ENCODE measurements around the gene MXI1.
"Not testable (repeated sequence)": the region's sequence is repeated elsewhere in the genome, so short reads cannot be mapped to it uniquely, and the experiment has no call there.

MXI1 gene

DNA sequence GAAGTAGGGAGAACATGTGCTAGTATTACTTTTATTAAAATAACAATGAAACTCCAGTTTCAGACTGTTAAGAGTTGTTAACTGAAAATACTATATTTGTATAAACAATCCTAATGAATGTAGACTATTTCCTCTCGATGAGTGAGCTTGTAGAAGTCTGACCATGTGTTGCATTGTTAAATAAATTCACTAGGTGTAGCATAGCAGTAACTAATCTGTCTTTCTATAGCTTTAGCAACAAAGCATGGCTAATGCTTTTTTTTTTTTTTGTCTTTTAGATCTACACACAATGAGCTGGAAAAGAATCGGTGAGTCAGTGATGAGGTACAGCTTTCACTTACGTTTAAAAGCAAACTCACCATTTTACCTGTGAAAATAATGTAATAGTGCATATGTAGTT, 37.1 kb downstream of the MXI1 start:
- no peak for DNase-seq

DNA sequence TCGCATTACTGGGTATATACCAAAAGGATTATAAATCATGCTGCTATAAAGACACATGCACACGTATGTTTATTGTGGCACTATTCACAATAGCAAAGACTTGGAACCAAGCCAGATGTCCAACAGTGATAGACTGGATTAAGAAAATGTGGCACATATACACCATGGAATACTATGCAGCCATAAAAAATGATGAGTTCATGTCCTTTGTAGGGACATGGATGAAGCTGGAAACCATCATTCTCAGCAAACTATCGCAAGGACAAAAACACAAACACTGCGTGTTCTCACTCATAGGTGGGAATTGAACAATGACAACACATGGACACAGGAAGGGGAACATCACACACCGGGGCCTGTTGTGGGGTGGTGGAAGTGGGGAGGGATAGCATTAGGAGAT, 40.4 kb downstream of the MXI1 start:
- DNase-seq = not testable (repeated sequence)

DNA sequence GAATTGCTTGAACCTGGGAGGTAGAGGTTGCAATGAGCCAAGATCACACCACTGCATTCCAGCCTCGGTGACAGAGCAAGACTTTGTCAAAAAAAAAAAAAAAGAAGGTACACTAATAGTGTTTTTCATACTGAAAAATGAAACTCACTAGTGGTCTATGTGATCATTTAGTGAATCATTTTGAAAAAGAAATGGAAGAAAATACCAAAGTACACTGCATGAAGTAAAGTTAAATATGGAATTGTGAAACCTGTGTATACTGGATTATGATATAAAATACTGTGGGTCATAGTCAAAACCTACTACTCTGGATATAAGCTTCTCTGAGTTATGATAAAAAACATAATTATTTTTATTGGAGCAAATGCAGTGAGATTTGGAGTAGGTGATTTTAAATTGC, 42.1 kb downstream of the MXI1 start:
- not testable (repeated sequence) for DNase-seq

DNA sequence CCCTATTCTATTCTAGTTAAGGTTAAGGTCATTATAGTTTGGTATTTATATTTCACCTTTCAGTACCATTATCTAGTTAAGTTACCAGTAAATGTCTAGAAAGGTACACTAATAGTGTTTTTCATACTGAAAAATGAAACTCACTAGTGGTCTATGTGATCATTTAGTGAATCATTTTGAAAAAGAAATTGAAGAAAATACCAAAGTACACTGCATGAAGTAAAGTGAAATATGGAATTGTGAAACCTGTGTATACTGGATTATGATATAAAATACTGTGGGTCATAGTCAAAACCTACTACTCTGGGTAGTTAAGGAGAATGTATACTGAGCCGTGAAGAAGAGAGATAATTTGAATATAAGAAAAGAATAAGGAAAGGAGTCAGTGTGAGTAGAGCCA, 44.0 kb downstream of the MXI1 start:
- DNase-seq = not testable (repeated sequence)

DNA sequence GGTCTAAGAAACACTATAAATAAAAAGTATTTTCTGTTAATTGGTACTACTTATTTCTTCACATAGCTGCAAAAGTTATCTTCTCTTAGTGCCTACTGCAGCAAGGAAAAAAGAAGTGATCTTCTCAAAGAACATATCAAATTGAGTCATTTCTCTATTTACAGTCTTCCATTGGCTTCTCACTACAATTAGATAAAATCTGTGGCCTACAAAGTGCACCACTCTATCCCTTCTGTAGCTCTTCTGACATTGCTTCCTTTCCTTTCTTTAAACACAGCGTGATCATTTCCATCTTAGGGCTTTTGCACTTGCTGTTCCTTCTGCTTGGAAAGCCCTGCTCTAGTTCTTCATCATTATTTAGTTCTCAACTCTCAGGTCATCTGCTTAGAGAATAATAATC, 44.7 kb downstream of the MXI1 start:
- DNase-seq = no peak

DNA sequence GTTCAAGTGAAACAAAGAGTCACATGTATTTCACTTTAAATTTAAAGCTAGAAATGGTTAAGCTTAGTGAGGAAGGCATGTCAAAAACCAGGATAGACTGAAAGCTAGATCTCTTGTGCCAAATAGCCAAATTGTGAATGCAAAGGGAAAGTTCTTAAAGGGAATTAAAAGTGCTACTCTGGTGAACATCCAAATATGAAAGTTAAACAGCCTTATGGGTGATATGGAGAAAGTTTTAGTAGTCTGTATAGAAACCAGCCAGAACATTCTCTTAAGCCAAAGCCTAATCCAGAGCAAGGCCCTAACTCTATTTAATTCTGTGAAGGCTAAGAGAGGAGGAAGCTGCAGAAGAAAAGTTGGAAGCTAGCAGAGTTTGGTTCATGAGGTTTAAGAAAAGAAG, 47.1 kb downstream of the MXI1 start:
- DNase-seq = no peak

DNA sequence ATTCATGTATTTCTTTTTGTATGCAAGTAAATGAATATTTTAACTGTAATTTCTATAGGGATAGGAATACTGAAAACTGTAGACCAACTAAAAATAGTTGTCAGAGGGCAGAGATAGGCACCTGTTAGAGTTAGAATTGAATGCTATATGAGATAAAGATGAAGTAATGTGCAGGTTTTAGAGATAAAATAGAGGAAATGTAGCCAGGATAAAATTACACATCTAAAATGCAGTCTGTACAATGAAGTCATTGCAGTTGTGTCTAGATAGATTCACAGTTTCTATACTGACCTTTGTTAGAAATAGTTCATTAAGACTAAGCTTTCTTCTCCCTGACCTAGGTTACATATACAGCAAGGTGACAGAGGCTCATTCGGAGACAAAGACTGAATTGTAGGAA, 51.1 kb downstream of the MXI1 start:
- DNase-seq = no peak

DNA sequence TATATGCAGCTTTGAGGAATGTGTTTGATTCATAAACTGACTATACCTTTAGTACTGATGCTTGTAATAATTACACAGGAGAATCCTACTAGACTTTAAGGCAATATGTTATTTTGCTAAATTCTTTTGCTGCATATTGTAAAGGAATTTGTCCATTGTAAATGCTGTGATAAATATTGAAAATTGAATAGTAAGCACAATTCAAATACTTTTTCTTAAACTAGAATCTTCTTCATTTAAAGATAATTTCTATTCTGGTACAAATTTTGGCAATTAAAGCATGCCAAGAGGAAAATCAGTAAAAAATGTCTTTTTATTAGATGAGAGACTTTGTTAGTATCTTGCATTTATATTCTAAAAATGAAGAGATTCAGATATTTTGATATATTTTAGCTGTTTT, 51.9 kb downstream of the MXI1 start:
- DNase-seq = no peak

DNA sequence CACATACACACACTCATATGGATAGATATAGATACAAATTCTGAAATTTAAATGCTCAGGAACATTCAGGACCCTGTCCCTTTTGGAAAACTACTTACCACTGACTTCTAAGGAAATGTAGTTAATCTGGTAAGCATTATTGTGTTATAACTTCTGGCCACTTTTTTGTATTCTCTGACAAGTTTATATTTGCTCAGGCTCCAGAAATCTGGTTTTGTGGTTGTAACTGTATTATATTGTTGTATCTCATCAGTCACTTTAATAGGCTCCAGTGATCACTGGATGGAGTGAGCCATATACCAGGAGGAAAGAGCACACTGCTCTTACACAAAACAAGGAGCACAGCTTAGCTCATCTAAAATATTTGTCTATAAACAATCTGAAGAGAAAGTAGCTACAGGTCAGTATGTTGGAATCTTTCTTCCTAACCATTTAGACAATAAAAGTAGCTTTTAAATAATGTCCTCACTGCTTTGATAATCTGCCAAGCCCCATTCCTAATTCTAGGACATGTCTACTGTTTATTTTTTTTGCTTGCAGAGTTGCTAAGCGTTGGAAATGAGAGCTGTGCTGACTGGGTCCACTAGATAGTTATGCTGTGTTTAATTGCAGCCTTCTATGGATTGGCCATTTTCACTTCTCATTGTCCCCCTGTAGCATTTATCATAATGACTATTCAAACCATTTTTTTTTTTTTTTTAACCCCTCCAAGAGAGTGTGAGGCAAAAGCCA, 53.5 kb downstream of the MXI1 start:
- no peak for DNase-seq

DNA sequence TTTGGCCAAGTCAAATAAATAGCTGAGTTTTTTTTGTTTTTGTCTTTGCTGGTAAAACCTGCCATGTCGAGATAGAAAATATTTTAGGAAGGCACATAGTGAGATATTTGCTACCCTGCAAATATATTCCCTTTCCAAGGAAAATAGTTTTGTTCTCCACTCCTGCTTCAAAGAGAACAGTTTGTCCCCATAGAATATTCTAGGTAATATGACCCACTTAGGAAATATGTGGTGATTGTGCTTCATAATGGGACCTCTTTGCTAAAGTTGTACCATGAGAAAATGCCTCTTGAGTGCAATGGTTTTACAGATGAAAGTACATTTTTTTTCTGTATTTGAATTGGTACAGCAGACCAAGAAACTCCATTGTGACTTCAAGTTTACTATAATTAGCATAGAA, 55.8 kb downstream of the MXI1 start:
- DNase-seq = no peak

DNA sequence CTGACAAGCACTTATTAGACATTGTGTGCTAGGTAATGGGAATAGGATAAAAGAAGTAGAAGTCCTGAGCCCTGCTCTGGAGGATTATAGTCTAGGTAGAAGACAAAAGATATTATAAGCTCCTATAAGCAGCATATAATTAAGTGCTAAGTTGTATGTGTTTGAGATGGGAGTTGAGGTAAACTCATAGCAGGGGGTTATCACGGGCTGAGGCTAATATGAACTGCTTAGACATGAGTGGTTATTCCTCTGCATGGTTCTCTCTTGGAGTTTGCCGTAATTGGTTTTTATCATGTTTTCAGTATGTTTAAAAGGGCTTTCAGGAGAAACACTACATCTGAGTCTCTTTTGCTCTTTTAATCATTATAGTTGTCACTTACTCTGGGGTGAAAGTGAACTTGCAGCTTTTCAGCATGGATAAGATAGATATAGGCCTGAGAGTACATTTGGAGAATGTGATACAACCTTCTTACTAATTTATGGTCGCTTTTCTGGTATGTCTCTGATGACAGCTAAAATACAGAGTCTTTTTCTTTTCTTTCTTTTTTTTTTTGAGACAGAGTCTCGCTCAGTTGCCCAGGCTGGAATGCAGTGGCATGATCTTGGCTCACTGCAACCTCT, 58.3 kb downstream of the MXI1 start:
- DNase-seq = no peak

DNA sequence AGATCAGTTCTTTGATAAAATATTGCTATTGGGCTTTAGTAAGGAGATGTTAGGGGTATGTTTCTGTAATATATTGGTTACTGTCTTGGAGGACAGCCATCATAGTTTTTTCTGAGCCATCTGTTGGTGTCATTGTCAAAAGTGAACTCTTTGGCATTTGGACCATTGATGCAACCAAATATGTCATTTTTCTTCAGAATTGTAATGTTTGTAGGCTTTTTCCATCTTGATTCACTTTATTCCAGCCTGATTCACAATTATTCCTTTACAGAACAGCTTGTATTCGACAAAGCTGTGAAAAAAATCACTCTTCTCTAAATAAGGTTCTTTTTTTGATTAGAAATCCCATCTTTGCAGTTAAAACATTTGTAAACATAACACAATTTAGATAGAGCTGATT, 59.9 kb downstream of the MXI1 start:
- DNase-seq = no peak

DNA sequence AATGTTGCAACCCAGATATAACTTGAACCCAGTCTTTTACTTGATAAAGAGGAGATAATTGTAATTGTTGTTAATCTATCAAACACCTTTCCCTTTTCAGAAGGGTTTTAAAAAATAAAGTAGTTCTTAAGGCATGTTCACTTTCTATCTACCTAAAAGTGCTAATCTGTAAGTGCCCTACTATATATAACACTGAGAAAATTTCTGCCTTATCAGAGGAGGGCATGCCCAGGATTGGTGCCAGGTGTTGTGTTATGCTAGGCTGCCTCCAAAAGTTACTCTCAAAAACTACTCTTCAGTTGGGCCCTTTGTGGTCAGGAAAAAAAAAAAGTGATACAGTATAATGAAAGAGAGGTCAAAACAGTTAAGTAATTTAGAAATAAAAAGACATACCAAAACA, 61.0 kb downstream of the MXI1 start:
- peak; percentile 46 for DNase-seq

DNA sequence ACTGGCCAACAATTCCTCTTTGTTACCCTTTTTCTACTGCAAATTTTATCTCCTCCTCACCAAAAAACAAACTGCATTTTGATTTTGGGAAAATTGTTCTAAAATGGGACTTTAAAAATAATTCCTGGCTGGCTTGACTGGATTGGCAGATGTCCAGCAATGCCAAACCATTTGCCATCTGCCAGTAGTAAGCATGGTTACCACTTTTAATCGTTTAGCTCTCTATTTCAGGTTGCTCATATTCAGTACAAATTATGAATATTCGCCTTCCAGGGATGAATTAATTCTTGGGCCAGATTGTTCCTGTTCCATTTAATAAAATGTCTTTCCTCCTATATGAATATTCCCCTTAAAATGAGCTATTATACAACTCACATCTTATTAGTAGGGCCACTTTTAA, 61.6 kb downstream of the MXI1 start:
- DNase-seq = peak; percentile 9

DNA sequence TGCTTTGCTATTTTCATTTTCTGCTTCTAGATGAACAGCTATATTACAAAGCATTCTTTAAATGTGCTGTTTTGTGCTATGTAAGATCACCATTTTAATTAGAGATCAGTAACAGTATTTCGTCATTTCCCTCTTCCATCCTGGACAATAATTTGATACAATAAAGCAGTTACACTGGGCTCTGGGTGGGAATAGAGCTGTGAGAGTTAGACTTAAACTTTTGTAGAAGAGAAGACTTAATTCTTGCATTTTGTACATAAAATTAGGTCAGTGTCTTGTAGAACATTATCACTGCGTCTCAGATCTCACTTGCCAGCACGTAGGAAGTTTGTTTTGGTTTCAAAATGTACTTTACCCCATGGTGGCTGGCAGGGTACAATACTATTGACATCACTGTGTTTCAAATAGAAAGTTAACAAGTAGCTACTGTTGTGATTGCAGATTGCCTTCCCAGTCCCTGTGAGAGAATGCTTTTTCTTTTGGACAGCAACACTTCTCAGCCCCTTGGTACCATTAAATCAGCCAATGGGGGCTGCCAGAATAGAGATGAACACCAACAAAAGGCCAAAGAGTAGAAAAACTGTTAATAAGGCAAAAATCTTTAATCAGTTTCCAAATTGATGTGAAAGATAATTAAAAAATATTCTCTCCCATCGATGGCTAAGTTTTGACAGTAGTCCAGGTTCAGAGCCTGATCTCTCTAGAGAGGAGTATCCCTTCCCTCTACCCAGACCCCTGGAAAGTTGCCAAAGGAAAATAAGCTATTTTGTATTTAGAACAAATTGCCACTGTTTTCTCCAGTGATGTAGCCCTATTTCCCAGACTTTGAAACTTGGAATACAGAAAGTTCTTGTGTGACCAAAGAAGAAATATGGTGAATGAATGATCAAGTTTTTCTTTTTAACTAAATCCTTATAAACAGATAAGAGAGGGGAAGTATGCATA, 62.2 kb downstream of the MXI1 start:
- DNase-seq = peak; percentile 10

DNA sequence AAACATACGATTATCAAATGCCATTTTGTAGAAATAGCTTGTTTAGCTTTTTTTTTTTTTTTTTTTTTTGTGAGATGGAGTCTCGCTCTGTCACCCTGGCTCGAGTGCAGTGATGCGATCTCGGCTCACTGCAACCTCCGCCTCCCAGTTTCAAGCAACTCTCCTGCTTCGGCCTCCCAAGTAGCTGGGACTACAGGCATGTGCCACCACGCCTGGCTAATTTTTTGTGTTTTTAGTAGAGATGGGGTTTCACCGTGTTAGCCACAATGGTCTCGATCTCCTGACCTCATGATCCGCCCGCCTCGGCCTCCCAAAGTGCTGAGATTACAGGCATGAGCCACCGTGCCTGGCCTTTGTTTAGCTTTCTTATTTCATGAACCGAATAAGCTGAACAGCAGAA, 65.6 kb downstream of the MXI1 start:
- not testable (repeated sequence) for DNase-seq

DNA sequence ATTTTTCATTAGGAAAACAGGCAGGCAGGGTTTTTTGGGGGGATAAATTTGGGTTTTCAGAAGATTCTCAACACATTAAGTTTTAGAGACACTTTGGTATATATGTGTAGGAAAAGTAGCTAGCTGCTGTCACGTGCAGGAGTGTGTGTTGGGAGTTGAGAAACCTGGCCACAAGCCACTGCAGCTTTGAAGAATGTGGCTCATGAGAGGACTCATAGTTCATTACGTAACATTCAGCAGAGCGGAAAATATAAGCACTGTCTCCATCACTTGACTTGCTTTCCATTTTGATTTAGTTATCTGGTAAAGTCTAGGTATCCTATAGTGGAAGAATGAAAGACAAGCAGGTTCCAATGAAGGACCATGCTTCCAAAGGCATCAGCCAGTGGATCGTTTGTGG, 66.1 kb downstream of the MXI1 start:
- peak; percentile 9 for DNase-seq

DNA sequence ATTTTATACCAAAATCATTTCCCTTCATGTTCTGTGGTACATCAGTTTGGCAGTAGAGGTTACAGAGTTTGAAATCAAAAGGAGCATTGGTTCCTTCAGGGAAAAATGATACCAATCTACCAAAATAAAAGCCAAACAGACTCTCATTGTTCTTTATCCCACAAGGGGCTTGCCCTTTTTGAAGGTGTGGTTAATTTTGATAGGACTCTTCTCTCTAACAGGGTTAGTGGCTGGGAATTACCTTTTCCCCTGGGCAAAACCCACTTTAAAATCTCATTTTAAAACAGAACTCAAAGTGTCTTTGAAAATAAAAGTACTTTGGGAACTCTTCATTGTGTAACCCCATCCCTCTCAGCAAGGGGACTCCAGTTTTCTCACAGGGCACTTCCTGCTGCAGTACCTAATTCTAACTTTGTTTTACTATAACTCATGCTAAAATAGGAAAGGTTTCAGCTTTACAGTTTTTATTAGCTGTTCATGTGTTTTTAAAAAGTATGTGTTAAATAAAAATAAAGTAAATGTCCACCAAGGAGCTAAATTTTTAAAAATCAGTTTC, 66.7 kb downstream of the MXI1 start:
- DNase-seq = no peak

DNA sequence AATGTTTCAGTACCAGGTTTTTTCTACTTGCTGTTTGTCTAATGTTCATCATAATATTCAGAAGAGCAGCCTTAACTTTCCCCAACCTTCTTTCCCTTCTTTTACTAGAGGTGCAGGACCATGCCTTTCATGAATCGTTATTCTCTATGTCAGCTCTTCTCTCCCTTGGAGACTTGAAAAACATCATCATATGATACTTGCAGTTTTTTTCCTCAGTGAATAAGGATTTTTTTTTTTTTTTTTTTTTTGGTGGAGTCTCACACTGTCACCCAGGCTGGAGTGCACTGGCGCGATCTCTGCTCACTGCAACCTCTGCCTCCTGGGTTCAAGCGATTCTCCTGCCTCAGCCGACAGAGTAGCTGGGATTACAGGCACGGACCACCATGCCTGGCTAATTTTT, 67.2 kb downstream of the MXI1 start:
- no peak for DNase-seq

DNA sequence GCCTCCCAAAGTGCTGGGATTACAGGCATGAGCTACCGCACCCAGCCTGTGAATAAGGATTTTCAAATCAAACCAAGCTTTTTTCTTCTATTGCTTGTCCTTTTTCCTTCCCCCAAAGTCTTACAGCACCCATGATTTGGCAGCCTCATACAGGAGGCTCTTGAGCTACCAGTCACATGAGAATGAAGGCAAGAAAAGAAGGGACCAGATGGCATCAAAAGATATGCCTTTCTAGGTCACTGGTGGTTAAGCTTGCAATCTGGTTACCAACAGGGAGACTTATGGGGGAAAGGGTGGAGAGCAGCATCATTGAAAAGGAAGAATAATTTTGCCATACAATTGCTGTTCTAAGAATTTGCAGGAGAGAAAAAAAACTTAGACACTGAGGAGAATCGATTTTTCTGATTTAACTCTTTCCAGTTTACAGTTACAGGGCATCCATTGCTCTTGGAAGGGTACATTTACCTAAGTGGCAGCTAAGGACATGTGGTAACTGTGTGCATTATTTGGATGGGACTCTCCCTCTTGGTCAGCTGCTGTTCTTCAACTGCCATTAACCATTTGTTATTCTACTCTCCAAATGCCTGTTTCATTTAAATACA, 67.8 kb downstream of the MXI1 start:
- DNase-seq = peak; percentile 81

DNA sequence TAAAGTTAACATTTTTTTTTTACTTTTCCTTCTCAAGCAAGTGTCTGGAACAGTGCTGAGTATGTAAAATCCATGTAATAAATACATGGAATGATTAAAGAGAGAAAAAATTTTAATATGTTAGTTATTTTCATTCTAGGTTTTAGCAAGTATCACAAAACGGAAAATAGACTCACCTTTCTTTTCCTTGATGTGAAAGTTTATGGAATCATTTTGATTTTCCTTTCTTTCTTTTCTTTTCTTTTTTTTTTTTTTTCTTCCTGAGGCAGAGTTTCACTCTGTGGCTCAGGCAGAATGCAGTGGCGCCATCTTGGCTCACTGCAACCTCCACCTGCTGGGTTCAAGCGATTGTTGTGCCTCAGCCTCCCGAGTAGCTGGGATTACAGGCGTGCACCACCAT, 69.2 kb downstream of the MXI1 start:
- DNase-seq = no peak

DNA sequence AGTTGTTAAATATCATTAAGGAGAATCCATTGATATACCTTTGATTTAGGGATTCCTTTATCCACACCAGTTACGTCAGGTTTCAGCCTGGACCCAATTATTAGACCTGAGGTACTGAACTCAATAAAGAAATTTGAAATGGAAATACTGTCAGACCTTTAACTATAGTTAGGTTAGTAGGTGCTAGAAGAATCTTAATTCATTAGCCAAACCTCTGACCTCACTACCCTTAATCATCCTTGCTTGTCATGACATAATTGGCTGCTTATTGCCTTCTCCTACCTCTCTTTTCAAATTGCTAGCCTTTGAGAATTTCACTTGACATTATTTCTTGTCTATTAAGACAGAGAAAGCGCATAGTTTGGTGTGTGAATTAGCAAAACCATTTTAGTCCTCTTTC, 70.2 kb downstream of the MXI1 start:
- DNase-seq = no peak

All from DMS 273 treated with DMSO at 0.1 percent for 48 hours (cell line).